Stomach (tissue), 9 donors: ENCODE measurements around the gene SENP1. TPM values are rescaled to one million over a fixed set of nuclear protein-coding genes. Genes with fewer than 3 reads are reported as not detected.

Source experiments
- DNase-seq, 2 donors: peaks; one replicate each; pipeline versions ENCODE4 v3.0.0 to v3.0.0-alpha.2; 2013 to 2019
- H3K27ac ChIP-seq, 5 donors: fragments of 200-600 bp in 4 of 5; sonication (generic) in 4 of 5; one replicate each; pipeline ENCODE4 v1.5.1; 2013 to 2019; ENCODE audit warnings: mild to moderate bottlenecking in 1 of 5, moderate library complexity in 1 of 5
- H3K27me3 ChIP-seq, 3 donors: fragments of 200-600 bp; sonication (generic); one replicate each; pipeline ENCODE4 v1.5.1; 2017 to 2019; ENCODE audit warnings: mixed run types in 1 of 3
- H3K36me3 ChIP-seq, 4 donors: fragments of 200-600 bp; sonication (generic); 1 replicate in 3 of 4; 2 replicates in 1 of 4; pipeline ENCODE4 v1.5.1; 2016 to 2019
- H3K4me1 ChIP-seq, 4 donors: fragments of 200-600 bp; sonication (generic); one replicate each; pipeline ENCODE4 v1.5.1; 2016 to 2019
- H3K4me3 ChIP-seq, 4 donors: fragments of 200-600 bp; sonication (generic) in 3 of 4; one replicate each; pipeline ENCODE4 v1.5.1; 2016 to 2019; ENCODE audit warnings: mild to moderate bottlenecking in 1 of 4
- H3K9me3 ChIP-seq, 4 donors: fragments of 200-600 bp; sonication (generic); one replicate each; pipeline ENCODE4 v1.5.1; 2016 to 2019
- EP300 ChIP-seq: sonication (generic); formaldehyde crosslinking; IDR thresholded peaks from one replicate; pipeline ENCODE4 v1.6.1; 2017; ENCODE audit warnings: antibody characterized with exemption
- POLR2A ChIP-seq, 4 donors: fragments of 450-650 bp; IDR thresholded peaks; one replicate each; pipeline ENCODE4 v1.6.1; 2016; ENCODE audit warnings: antibody characterized with exemption in 4 of 4, control low read depth in 2 of 4, mild to moderate bottlenecking in 1 of 4, moderate library complexity in 1 of 4
- POLR2AphosphoS5 ChIP-seq, 3 donors: sonication (generic); formaldehyde crosslinking; IDR thresholded peaks; one replicate each; pipeline ENCODE4 v1.6.1; 2016; ENCODE audit warnings: antibody characterized with exemption in 3 of 3
- WGBS, 5 donors: extraction: QIAGEN DNeasy Blood & Tissue Kit in 3 of 5; methylation state at CpG; one replicate each; pipeline versions ENCODE4 v1.1.5 to v1.1.7; 2013 to 2018; 5-methylcytosine and 5-hydroxymethylcytosine counted together
- intact Hi-C: fragments of 100-400 bp; cut with DNase I; formaldehyde crosslinking; loops from one replicate; pipeline ENCODE4 v1.15.1; 2023; ENCODE audit warnings: low total_unique reads
- polyA plus RNA-seq, 3 donors: library from polyadenylated mRNA; stranded (reverse); fragments of 200-250 nt; gene quantifications; one replicate each; pipeline ENCODE4 v1.2.3, GENCODE V29; 2013
- total RNA-seq, 5 donors: library from RNA; depleted of rRNA; stranded (reverse); fragments of >200 nt; gene quantifications; one replicate each; pipeline versions ENCODE4 v1.1.0 to v1.2.3, GENCODE V29; 2014 to 2016
- TF ChIP-seq, protein P1 (sequence below), 7 experiments: fragments of 450-650 bp in 4 of 7; fragments of 200-600 bp in 3 of 7; sonication (generic) in 3 of 7; IDR thresholded peaks; one replicate each; pipeline ENCODE4 v1.5.1; 2016 to 2019; ENCODE audit warnings: antibody characterized with exemption in 7 of 7, control low read depth in 2 of 7, mild to moderate bottlenecking in 1 of 7
- donor health status: healthy with polysubstance abuse.
- donor health status: Bipolar disorder and iron deficiency.
- donor health status: healthy.

Gene SENP1
- total and polyA plus RNA-seq, 8 donors, result 2.9 to 27.5 (median 10.6) TPM

- Histone ChIP-seq H3K9me3 (no peaks in the 10 kb centered on the region), H3K4me1 (no peaks in the 10 kb centered on the region), H3K27me3 (no peaks in the 10 kb centered on the region), H3K4me3 (no peak overlapping the region), H3K27ac (no peak overlapping the region), H3K36me3 (peaks cover 0 to 35% (median 32%) of the 10 kb centered on the region in 4 donors)
- no peak for DNase-seq
- WGBS, 5 donors, result 97 to 98% (median 97%) methylated on average over 12 of the region's 12 CpGs
- TF ChIP-seq EP300 (no peak), POLR2A (IDR thresholded peaks at IDR 0.05) (no peak), POLR2AphosphoS5 (IDR thresholded peaks at IDR 0.05) (no peak)
- TF ChIP-seq, protein P1, sequence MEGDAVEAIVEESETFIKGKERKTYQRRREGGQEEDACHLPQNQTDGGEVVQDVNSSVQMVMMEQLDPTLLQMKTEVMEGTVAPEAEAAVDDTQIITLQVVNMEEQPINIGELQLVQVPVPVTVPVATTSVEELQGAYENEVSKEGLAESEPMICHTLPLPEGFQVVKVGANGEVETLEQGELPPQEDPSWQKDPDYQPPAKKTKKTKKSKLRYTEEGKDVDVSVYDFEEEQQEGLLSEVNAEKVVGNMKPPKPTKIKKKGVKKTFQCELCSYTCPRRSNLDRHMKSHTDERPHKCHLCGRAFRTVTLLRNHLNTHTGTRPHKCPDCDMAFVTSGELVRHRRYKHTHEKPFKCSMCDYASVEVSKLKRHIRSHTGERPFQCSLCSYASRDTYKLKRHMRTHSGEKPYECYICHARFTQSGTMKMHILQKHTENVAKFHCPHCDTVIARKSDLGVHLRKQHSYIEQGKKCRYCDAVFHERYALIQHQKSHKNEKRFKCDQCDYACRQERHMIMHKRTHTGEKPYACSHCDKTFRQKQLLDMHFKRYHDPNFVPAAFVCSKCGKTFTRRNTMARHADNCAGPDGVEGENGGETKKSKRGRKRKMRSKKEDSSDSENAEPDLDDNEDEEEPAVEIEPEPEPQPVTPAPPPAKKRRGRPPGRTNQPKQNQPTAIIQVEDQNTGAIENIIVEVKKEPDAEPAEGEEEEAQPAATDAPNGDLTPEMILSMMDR (IDR thresholded peaks at IDR 0.05), result no peak
- intact Hi-C loops, result no loop called here
Observed at GRCh38 chr12:48054955-48055821, 50.7 kb downstream of the SENP1 start.

GRCh38 chr12:48053883-48054282, 52.0 kb downstream of the SENP1 start:
- Histone ChIP-seq H3K4me3 (no peak overlapping the region), H3K36me3 (peaks cover 4 to 35% (median 32%) of the 10 kb centered on the region in 4 donors), H3K27ac (no peak overlapping the region), H3K27me3 (no peaks in the 10 kb centered on the region), H3K4me1 (no peaks in the 10 kb centered on the region), H3K9me3 (no peaks in the 10 kb centered on the region)
- intact Hi-C loops, result no loop called here
- DNase-seq, result no peak
- TF ChIP-seq POLR2A (IDR thresholded peaks at IDR 0.05), result no peak
- TF ChIP-seq POLR2AphosphoS5 (IDR thresholded peaks at IDR 0.05), result no peak
- TF ChIP-seq, protein P1 (IDR thresholded peaks at IDR 0.05), result no peak
- no peak for TF ChIP-seq EP300
- 91 to 97% (median 95%) methylated on average over 4 of the region's 4 CpGs for WGBS, 5 donors

DNA sequence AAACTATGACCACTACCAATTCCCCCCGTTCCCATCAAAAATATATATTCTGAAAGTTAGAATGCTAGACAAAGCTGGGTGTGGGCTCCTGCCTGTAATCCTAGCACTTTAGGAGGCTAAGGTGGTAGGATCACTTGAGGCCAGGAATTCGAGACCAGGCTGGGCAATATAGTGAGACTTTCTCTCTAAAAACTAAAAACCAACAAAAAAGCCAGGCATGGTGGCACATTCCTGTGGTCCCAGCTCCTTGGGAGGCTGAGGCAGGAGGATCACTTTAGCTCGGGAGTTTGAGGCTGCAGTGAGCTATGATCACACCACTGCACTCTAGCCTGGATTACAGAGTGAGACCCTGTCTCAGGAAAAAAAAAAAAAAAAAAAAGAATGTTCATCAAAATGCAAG, 52.8 kb downstream of the SENP1 start:
- 93 to 99% (median 98%) methylated on average over 3 of the region's 3 CpGs for WGBS, 5 donors
- DNase-seq, result no peak
- Histone ChIP-seq H3K36me3 (peaks cover 5 to 35% (median 34%) of the 10 kb centered on the region in 4 donors), H3K4me3 (no peak overlapping the region), H3K27ac (no peak overlapping the region), H3K9me3 (no peaks in the 10 kb centered on the region), H3K4me1 (no peaks in the 10 kb centered on the region), H3K27me3 (no peaks in the 10 kb centered on the region)
- TF ChIP-seq POLR2A (IDR thresholded peaks at IDR 0.05) (no peak), EP300 (no peak)
- TF ChIP-seq, protein P1 (IDR thresholded peaks at IDR 0.05), result no peak
- intact Hi-C loops, result no loop called here

DNA sequence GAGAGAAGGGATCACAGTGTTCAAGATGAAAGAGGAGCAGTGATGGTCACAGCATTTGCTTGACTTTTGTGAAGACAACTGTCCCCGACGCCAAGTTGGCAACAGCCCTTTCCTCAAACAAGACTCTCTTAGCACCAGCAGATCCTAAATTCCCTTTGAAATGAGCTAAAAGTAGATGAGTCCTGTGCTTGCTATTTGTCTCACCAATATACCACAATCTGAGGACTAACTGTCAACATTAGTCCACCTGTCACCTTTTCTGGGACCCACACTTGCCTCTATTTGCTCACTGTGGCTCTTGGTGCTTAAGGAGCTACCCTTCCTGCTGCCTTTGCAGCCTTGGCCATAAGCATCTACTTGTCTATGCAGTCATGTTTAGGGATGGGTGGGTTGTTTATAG, 54.2 kb downstream of the SENP1 start:
- 93 to 100% (median 98%) methylated on average over 2 of the region's 2 CpGs for WGBS, 5 donors
- TF ChIP-seq EP300 (no peak), POLR2A (IDR thresholded peaks at IDR 0.05) (no peak), POLR2AphosphoS5 (IDR thresholded peaks at IDR 0.05) (no peak)
- TF ChIP-seq, protein P1 (IDR thresholded peaks at IDR 0.05), result no peak
- no peak for DNase-seq

More for the DNA sequence above, 54.2 kb downstream of the SENP1 start:
- H3K4me1 ChIP-seq, result no peaks in the 10 kb centered on the region
- no peaks in the 10 kb centered on the region for H3K9me3 ChIP-seq
- H3K36me3 ChIP-seq, result peaks cover 8 to 49% (median 48%) of the 10 kb centered on the region in 4 donors
- H3K4me3 ChIP-seq, result no peak overlapping the region
- no peak overlapping the region for H3K27ac ChIP-seq
- H3K27me3 ChIP-seq, result no peaks in the 10 kb centered on the region
- intact Hi-C loops, result no loop called here
